B cell (primary cell): ENCODE data around the gene NUDT3. TPM values are rescaled to one million over a fixed set of nuclear protein-coding genes. Genes with fewer than 3 reads are reported as not detected.

Source experiments
- ATAC-seq: fragments of 200-7000 bp; cut with Tn5 transposase; one replicate; pipeline ENCODE4 v1.10.0; 2021; ENCODE audit warnings: low read depth, mild to moderate bottlenecking, moderate number of reproducible peaks, moderate library complexity
- CTCF ChIA-PET: fragments of 350-600 bp; sonication (Branson Sonifier 250); formaldehyde crosslinking; loops from one replicate; lab custom pipeline; 2021; ENCODE audit warnings: antibody characterized with exemption, inconsistent platforms; lab: Charles Lee
- POLR2A ChIA-PET: fragments of 350-600 bp; sonication (Branson Sonifier 250); formaldehyde crosslinking; loops from one replicate; lab custom pipeline; 2021; ENCODE audit warnings: antibody characterized with exemption; lab: Charles Lee
- DNase-seq: peaks from one replicate; pipeline ENCODE4 v3.0.0; 2013
- H2AFZ ChIP-seq: 2 replicates; pipeline ENCODE4 v1.6.1; 2012; ENCODE audit warnings: mild to moderate bottlenecking, low read depth, low read length; ENCODE audit not compliant: insufficient read depth, poor library complexity, severe bottlenecking
- H3K27ac ChIP-seq, 2 donors: 1 replicate in 1 of 2; 2 replicates in 1 of 2; pipeline ENCODE4 v1.5.1; 2012 to 2013; ENCODE audit warnings: low read length in 2 of 2, mild to moderate bottlenecking in 2 of 2, moderate library complexity in 1 of 2
- H3K27me3 ChIP-seq, 4 experiments: fragments of 200-600 bp in 1 of 4; sonication (generic) in 1 of 4; replicated peaks in 1 of 4; 1 replicate in 2 of 4; 2 replicates in 2 of 4; pipeline versions ENCODE4 v1.6.1 to v1.7.0; 2013 to 2016; ENCODE audit warnings: low read length in 3 of 4, mild to moderate bottlenecking in 2 of 4, mixed read lengths in 1 of 4, moderate library complexity in 1 of 4; ENCODE audit not compliant: insufficient read depth in 4 of 4, control insufficient read depth in 3 of 4; ENCODE audit errors: control extremely low read depth in 1 of 4
- H3K36me3 ChIP-seq, 2 experiments: replicated peaks in 1 of 2; 1 replicate in 1 of 2; 2 replicates in 1 of 2; pipeline versions ENCODE4 v1.6.1 to v1.7.1; 2013; ENCODE audit warnings: low read length in 1 of 2; ENCODE audit not compliant: insufficient read depth in 2 of 2, control insufficient read depth in 1 of 2; ENCODE audit errors: control extremely low read depth in 1 of 2, extremely low read depth in 1 of 2
- H3K4me1 ChIP-seq, 2 donors: fragments of 200-600 bp in 1 of 2; sonication (generic) in 1 of 2; 1 replicate in 1 of 2; 2 replicates in 1 of 2; pipeline versions ENCODE4 v1.5.1 to v1.6.1; 2013 to 2017; ENCODE audit warnings: low read length in 2 of 2; ENCODE audit not compliant: control insufficient read depth in 2 of 2, insufficient read depth in 2 of 2
- H3K4me2 ChIP-seq: replicated peaks from 2 replicates; pipeline ENCODE3; 2012; ENCODE audit warnings: mild to moderate bottlenecking, low read depth, low read length; ENCODE audit not compliant: poor library complexity, severe bottlenecking
- H3K4me3 ChIP-seq, 5 experiments: fragments of 200-600 bp in 1 of 5; sonication (generic) in 1 of 5; 1 replicate in 3 of 5; 2 replicates in 2 of 5; pipeline versions ENCODE4 v1.5.1 to v1.7.0; 2011 to 2016; ENCODE audit warnings: low read length in 4 of 5, mild to moderate bottlenecking in 4 of 5, low read depth in 2 of 5, control low read depth in 1 of 5, moderate library complexity in 1 of 5; ENCODE audit not compliant: insufficient read depth in 1 of 5; ENCODE audit errors: control extremely low read depth in 1 of 5, extremely low read depth in 1 of 5
- H3K79me2 ChIP-seq: fragments of 200-600 bp; sonication (generic); one replicate; pipeline ENCODE4 v1.6.0; 2016; ENCODE audit warnings: low read length; ENCODE audit not compliant: control insufficient read depth, insufficient read depth
- H3K9ac ChIP-seq: fragments of 200-600 bp; sonication (generic); 2 replicates; pipeline ENCODE4 v1.6.1; 2017; ENCODE audit warnings: mild to moderate bottlenecking, low read length, moderate library complexity
- H3K9me3 ChIP-seq, 3 donors: one replicate each; pipeline versions ENCODE4 v1.6.1 to v1.7.1; 2013; ENCODE audit warnings: low read length in 2 of 3; ENCODE audit not compliant: control insufficient read depth in 2 of 3, insufficient read depth in 1 of 3; ENCODE audit errors: control extremely low read depth in 1 of 3
- H4K20me1 ChIP-seq: 2 replicates; pipeline ENCODE4 v1.6.0; 2012; ENCODE audit warnings: mild to moderate bottlenecking, low read length; ENCODE audit not compliant: insufficient read depth, control insufficient read depth, poor library complexity, severe bottlenecking
- H3K27ac Mint-ChIP-seq: one replicate; pipeline ENCODE4 v1.8.0; 2021; ENCODE audit warnings: mixed read lengths
- H3K27me3 Mint-ChIP-seq: one replicate; pipeline ENCODE4 v1.8.0; 2021; ENCODE audit warnings: mixed read lengths
- H3K4me1 Mint-ChIP-seq: one replicate; pipeline ENCODE4 v1.8.0; 2021; ENCODE audit warnings: mixed read lengths
- H3K4me3 Mint-ChIP-seq: one replicate; pipeline ENCODE4 v1.8.0; 2021; ENCODE audit warnings: mixed read lengths
- H3K9me3 Mint-ChIP-seq: one replicate; pipeline ENCODE4 v1.8.0; 2022; ENCODE audit warnings: mixed read lengths; ENCODE audit not compliant: insufficient read depth
- EZH2 ChIP-seq: IDR thresholded peaks from 2 replicates; pipeline ENCODE4 v1.6.1; 2012; ENCODE audit warnings: borderline replicate concordance, low read depth, mild to moderate bottlenecking, moderate library complexity, low read length; ENCODE audit not compliant: insufficient read depth, poor library complexity, severe bottlenecking
- WGBS: methylation state at CpG from one replicate; pipeline ENCODE4 v1.1.5; 2013; ENCODE audit warnings: missing lambda C conversion rate; ENCODE audit not compliant: insufficient coverage; 5-methylcytosine and 5-hydroxymethylcytosine counted together
- intact Hi-C: fragments of 100-400 bp; cut with micrococcal nuclease; formaldehyde crosslinking; loops from one replicate; pipeline ENCODE4 v1.10.0; 2022
- polyA plus RNA-seq: library from polyadenylated mRNA; depleted of rRNA; stranded (reverse); fragments of >200 nt; gene quantifications from 2 replicates; pipeline ENCODE4 v1.2.3, GENCODE V29; 2012
- total RNA-seq, 2 donors: library from RNA; stranded (reverse); fragments of 120-200 nt in 1 of 2; gene quantifications; 1 replicate in 1 of 2; 2 replicates in 1 of 2; pipeline versions ENCODE4 v1.2.3 to v1.2.4, GENCODE V29; 2013 to 2022
- TF ChIP-seq, protein P1 (sequence below): fragments of 200-600 bp; IDR thresholded peaks from one replicate; pipeline ENCODE4 v1.8.0; 2022; ENCODE audit warnings: antibody characterized with exemption, mild to moderate bottlenecking

Gene NUDT3
- total and polyA plus RNA-seq, 2 donors (not counting 1 experiment from before 2014, with no cell fraction given) = 18.2 to 37.4 TPM

GRCh38 chr6:34317882-34318498 lies 74.5 kb downstream of the NUDT3 start:
- Histone ChIP-seq H3K27me3 (no peaks in the 10 kb centered on the region), H3K9ac (no peak overlapping the region), H3K4me3 (no peak overlapping the region), H3K36me3 (peaks cover 0 to 2% of the 10 kb centered on the region in 2 experiments), H3K79me2 (peaks cover 65% of the 10 kb centered on the region), H2AFZ (no peak overlapping the region), H3K27ac (peak overlapping the region; percentile 34 to 89), H3K4me1 (peaks cover 49 to 50% of the 10 kb centered on the region in 2 donors), H3K9me3 (no peaks in the 10 kb centered on the region), H3K4me2 (peak overlapping the region; percentile 66), H4K20me1 (no peaks in the 10 kb centered on the region)
- peaks cover 62% of the 10 kb centered on the region for H3K4me1 Mint-ChIP-seq
- ChIA-PET CTCF (interaction anchor here (0.8 to 1.4 kb wide), 4 partner anchors 17 to 97 kb away, joined by 3 to 5 read pairs (median 4); no protein-coding TSS in a partner anchor), POLR2A (interaction anchor here (0.6 to 0.7 kb wide), 2 partner anchors 74 to 216 kb away, joined by 4 to 6 read pairs; no protein-coding TSS in a partner anchor)
- TF ChIP-seq, protein P1, sequence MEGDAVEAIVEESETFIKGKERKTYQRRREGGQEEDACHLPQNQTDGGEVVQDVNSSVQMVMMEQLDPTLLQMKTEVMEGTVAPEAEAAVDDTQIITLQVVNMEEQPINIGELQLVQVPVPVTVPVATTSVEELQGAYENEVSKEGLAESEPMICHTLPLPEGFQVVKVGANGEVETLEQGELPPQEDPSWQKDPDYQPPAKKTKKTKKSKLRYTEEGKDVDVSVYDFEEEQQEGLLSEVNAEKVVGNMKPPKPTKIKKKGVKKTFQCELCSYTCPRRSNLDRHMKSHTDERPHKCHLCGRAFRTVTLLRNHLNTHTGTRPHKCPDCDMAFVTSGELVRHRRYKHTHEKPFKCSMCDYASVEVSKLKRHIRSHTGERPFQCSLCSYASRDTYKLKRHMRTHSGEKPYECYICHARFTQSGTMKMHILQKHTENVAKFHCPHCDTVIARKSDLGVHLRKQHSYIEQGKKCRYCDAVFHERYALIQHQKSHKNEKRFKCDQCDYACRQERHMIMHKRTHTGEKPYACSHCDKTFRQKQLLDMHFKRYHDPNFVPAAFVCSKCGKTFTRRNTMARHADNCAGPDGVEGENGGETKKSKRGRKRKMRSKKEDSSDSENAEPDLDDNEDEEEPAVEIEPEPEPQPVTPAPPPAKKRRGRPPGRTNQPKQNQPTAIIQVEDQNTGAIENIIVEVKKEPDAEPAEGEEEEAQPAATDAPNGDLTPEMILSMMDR = no peak
- no peak for TF ChIP-seq EZH2
- H3K9me3 Mint-ChIP-seq = no peaks in the 10 kb centered on the region
- intact Hi-C loops = loop anchor here (2.0 to 5.0 kb wide), 3 partner anchors 15 to 75 kb away; partner anchors contain the start of genes NUDT3 and SMIM29
- H3K27me3 Mint-ChIP-seq = no peaks in the 10 kb centered on the region
- peak overlapping the region; percentile 24 for H3K4me3 Mint-ChIP-seq
- H3K27ac Mint-ChIP-seq = peak overlapping the region; percentile 94
- ATAC-seq (no peak), DNase-seq (no peak)
- no CpG with 5 or more reads among the region's 3 CpGs for WGBS

GRCh38 chr6:34317172-34317477 lies 75.3 kb downstream of the NUDT3 start:
- peaks cover 0 to 2% of the 10 kb centered on the region in 2 experiments for H3K36me3 ChIP-seq
- ATAC-seq (no peak), DNase-seq (no peak)
- ChIA-PET CTCF (interaction anchor here (1.0 to 1.4 kb wide), 3 partner anchors 21 to 68 kb away, joined by 3 to 5 read pairs (median 3); no protein-coding TSS in a partner anchor), POLR2A (interaction anchor here (0.7 kb wide), 1 partner anchor 217 kb away, joined by 4 read pairs; no protein-coding TSS in a partner anchor)
- Mint-ChIP-seq H3K27me3 (no peaks in the 10 kb centered on the region), H3K27ac (peak overlapping the region; percentile 94), H3K4me1 (peaks cover 62% of the 10 kb centered on the region), H3K4me3 (peak overlapping the region; percentile 25), H3K9me3 (no peaks in the 10 kb centered on the region)
- H3K4me1 ChIP-seq = peaks cover 49 to 50% of the 10 kb centered on the region in 2 donors
- H2AFZ ChIP-seq = peak overlapping the region; percentile 57
- WGBS = no CpG with 5 or more reads among the region's 1 CpG
- H3K27ac ChIP-seq = peak overlapping the region; percentile 82 to 89
- TF ChIP-seq, protein P1 = no peak
- no peak for TF ChIP-seq EZH2
- H3K9ac ChIP-seq = no peak overlapping the region
- H3K79me2 ChIP-seq = peaks cover 65% of the 10 kb centered on the region
- no peak overlapping the region for H3K4me3 ChIP-seq
- H3K9me3 ChIP-seq = no peaks in the 10 kb centered on the region
- peak overlapping the region; percentile 66 for H3K4me2 ChIP-seq
- intact Hi-C loops = loop anchor here (2.0 to 5.0 kb wide), 2 partner anchors 70 to 76 kb away; partner anchors contain the start of genes NUDT3 and SMIM29
- H4K20me1 ChIP-seq = no peaks in the 10 kb centered on the region
- H3K27me3 ChIP-seq = no peaks in the 10 kb centered on the region
